ENCODE results near the gene SOX21. TPM values are rescaled to one million over a fixed set of nuclear protein-coding genes. Genes with fewer than 3 reads are reported as not detected.

SOX21 gene
- total RNA-seq, 4 donors from 2014 or later = not detected

- in situ Hi-C loops (cut with MboI; ENCODE audit: low pct_ligation_motif_present in 1 of 4, low pct_unique_long_range_greater_than_20kb in 1 of 4, low sequenced_read_pairs in 3 of 4) = loop anchor here in 2 of 4 donors (25.0 kb wide), 3 partner anchors 458 to 733 kb away; no protein-coding TSS in a partner anchor
- H3K36me3 ChIP-seq = no peaks in the 10 kb centered on the region
- no peaks in the 10 kb centered on the region for H3K9me3 ChIP-seq
- no peak overlapping the region for H3K4me3 ChIP-seq
- TF ChIP-seq POLR2AphosphoS5 (IDR thresholded peaks at IDR 0.05) (no peak), EP300 (IDR thresholded peaks at IDR 0.05; ENCODE audit: low read depth) (no peak), POLR2A (IDR thresholded peaks at IDR 0.05) (no peak)
- TF ChIP-seq, protein P1, sequence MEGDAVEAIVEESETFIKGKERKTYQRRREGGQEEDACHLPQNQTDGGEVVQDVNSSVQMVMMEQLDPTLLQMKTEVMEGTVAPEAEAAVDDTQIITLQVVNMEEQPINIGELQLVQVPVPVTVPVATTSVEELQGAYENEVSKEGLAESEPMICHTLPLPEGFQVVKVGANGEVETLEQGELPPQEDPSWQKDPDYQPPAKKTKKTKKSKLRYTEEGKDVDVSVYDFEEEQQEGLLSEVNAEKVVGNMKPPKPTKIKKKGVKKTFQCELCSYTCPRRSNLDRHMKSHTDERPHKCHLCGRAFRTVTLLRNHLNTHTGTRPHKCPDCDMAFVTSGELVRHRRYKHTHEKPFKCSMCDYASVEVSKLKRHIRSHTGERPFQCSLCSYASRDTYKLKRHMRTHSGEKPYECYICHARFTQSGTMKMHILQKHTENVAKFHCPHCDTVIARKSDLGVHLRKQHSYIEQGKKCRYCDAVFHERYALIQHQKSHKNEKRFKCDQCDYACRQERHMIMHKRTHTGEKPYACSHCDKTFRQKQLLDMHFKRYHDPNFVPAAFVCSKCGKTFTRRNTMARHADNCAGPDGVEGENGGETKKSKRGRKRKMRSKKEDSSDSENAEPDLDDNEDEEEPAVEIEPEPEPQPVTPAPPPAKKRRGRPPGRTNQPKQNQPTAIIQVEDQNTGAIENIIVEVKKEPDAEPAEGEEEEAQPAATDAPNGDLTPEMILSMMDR (IDR thresholded peaks at IDR 0.05) = no peak
- peaks cover 17% of the 10 kb centered on the region for H3K27me3 ChIP-seq
- 88 to 89% methylated on average over 2 of the region's 2 CpGs for WGBS, 2 donors (ENCODE audit: low coverage in 1 of 2)
- H3K27ac ChIP-seq = no peak overlapping the region
- H3K4me1 ChIP-seq = no peaks in the 10 kb centered on the region
- intact Hi-C loops (cut with DNase I; ENCODE audit: low total_unique reads) = no loop called here
- DNase-seq = no peak
Observed at GRCh38 chr13:94678845-94679244, 33.5 kb downstream of the SOX21 start.

DNA sequence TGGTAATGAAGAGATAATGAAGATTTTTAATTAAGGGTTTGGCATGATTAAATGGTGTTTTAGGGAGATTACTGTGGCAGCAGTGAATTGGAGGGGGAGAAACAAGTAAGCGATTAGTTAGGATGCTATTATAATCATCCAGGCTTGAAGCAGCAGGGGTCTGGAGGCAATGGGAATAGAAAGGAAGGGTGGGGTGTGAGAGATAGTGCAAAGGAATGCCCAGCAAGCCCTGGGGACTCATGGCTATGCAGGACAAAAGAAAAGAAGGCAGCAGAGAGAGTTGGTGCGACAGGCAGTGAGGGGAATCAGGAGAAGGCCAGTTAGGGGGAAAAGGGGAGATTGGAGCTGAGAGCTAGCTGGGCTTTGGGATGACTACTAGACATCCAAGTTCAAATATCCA, 34.5 kb downstream of the SOX21 start:
- Histone ChIP-seq H3K36me3 (no peaks in the 10 kb centered on the region), H3K4me3 (no peak overlapping the region), H3K9me3 (no peaks in the 10 kb centered on the region), H3K27me3 (peaks cover 17% of the 10 kb centered on the region), H3K4me1 (no peaks in the 10 kb centered on the region), H3K27ac (no peak overlapping the region)
- no peak for DNase-seq
- TF ChIP-seq POLR2A (IDR thresholded peaks at IDR 0.05) (no peak), EP300 (IDR thresholded peaks at IDR 0.05; ENCODE audit: low read depth) (no peak), POLR2AphosphoS5 (IDR thresholded peaks at IDR 0.05) (no peak)
- TF ChIP-seq, protein P1 (IDR thresholded peaks at IDR 0.05) = no peak
- intact Hi-C loops (cut with DNase I; ENCODE audit: low total_unique reads) = no loop called here
- in situ Hi-C loops (cut with MboI; ENCODE audit: low pct_ligation_motif_present in 1 of 4, low pct_unique_long_range_greater_than_20kb in 1 of 4, low sequenced_read_pairs in 3 of 4) = loop anchor here in 2 of 4 donors (25.0 kb wide), 3 partner anchors 460 to 735 kb away; no protein-coding TSS in a partner anchor
- WGBS, 2 donors (ENCODE audit: low coverage in 1 of 2) = 81 to 83% methylated on average over 2 of the region's 2 CpGs

DNA sequence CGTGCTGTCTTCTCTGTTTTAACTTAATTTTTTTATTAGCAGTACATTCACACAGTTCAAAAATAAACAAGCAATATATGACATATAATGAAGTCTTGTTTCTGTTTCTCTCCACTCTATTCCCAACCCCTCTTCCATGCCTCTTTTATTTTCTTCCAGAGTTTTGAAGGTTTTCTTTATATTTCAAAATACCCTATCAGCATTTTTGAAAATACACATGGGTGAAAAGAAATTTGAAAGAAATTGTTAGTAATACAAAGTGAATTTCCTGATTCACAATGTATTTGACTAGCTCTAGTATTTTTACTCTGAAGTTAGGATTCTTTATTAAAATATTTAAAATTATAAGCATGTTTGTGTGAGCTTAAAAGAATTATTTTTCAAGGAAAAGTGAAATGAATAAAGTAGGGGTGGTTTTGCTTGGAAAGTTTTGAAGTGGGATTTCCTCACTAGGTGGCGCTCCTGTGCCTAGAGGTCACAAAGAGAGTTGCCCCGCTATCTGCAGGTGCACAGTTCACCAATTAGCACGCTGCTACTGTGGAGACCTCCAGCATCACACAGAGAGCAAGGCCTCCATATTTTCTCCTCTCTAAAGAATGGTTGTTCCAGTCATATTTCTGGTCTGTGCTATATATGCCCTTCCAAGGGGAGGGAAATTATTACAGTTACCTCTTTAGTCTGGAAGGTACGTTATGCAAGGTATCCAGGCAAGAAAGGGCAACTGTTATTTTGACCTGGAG, 37.6 kb downstream of the SOX21 start:
- DNase-seq = peak; percentile 46
- H3K4me3 ChIP-seq = no peak overlapping the region
- H3K36me3 ChIP-seq = no peaks in the 10 kb centered on the region
- H3K27me3 ChIP-seq = peaks cover 17% of the 10 kb centered on the region
- no peaks in the 10 kb centered on the region for H3K9me3 ChIP-seq
- 20 to 36% methylated on average over 2 to 5 of the region's 5 CpGs for WGBS, 2 donors (ENCODE audit: low coverage in 1 of 2)
- intact Hi-C loops (cut with DNase I; ENCODE audit: low total_unique reads) (no loop called here), in situ Hi-C loops (cut with MboI; ENCODE audit: low pct_ligation_motif_present in 1 of 4, low pct_unique_long_range_greater_than_20kb in 1 of 4, low sequenced_read_pairs in 3 of 4) (loop anchor here in 2 of 4 donors (25.0 kb wide), 3 partner anchors 463 to 738 kb away; no protein-coding TSS in a partner anchor)
- no peak for TF ChIP-seq EP300 (IDR thresholded peaks at IDR 0.05; ENCODE audit: low read depth)
- TF ChIP-seq, protein P1 (IDR thresholded peaks at IDR 0.05) = peak; percentile 35 to 62 (median 56)
- no peaks in the 10 kb centered on the region for H3K4me1 ChIP-seq
- H3K27ac ChIP-seq = no peak overlapping the region

GRCh38 chr13:94673851-94674250, 38.5 kb downstream of the SOX21 start:
- H3K4me3 ChIP-seq = no peak overlapping the region
- intact Hi-C loops (cut with DNase I; ENCODE audit: low total_unique reads) (no loop called here), in situ Hi-C loops (cut with MboI; ENCODE audit: low pct_ligation_motif_present in 1 of 4, low pct_unique_long_range_greater_than_20kb in 1 of 4, low sequenced_read_pairs in 3 of 4) (no loop called here)
- H3K9me3 ChIP-seq = no peaks in the 10 kb centered on the region
- H3K36me3 ChIP-seq = no peaks in the 10 kb centered on the region
- no peak overlapping the region for H3K27ac ChIP-seq
- no peak for TF ChIP-seq POLR2AphosphoS5 (IDR thresholded peaks at IDR 0.05)
- no peak for TF ChIP-seq EP300 (IDR thresholded peaks at IDR 0.05; ENCODE audit: low read depth)
- TF ChIP-seq POLR2A (IDR thresholded peaks at IDR 0.05) = no peak
- TF ChIP-seq, protein P1 (IDR thresholded peaks at IDR 0.05) = no peak
- no peaks in the 10 kb centered on the region for H3K4me1 ChIP-seq
- DNase-seq = no peak
- peaks cover 17% of the 10 kb centered on the region for H3K27me3 ChIP-seq
- WGBS, 2 donors (ENCODE audit: low coverage in 1 of 2) = 68 to 71% methylated on average over 5 of the region's 5 CpGs
